A673 (cell line): Measurements from ENCODE around the gene AKAP6. TPM values are rescaled to one million over a fixed set of nuclear protein-coding genes. Genes with fewer than 3 reads are reported as not detected.
A peak's percentile ranks its signal among the peaks of the same experiment; 100 is the strongest.

Experiments used
- BruUV-seq: library from RNA; stranded (reverse); fragments of 400-500 nt; replicated peaks from 2 replicates; lab custom pipeline; 2021; lab: Mats Ljungman, UMichigan
- CTCF ChIA-PET: fragments of 300-600 bp; sonication (Branson Sonifier 250); formaldehyde crosslinking; loops from one replicate; lab custom pipeline; 2022; ENCODE audit warnings: antibody characterized with exemption; lab: Charles Lee
- POLR2A ChIA-PET: fragments of 300-600 bp; sonication (Branson Sonifier 250); formaldehyde crosslinking; loops from one replicate; lab custom pipeline; 2022; ENCODE audit warnings: antibody characterized with exemption; ENCODE audit not compliant: low non-redundant PET; lab: Charles Lee
- DNase-seq: peaks from one replicate; pipeline ENCODE4 v3.0.0-alpha.2; 2015; ENCODE audit warnings: low spot score
- H3K27ac ChIP-seq: fragments of 200-600 bp; sonication (generic); 2 replicates; pipeline ENCODE4 v1.5.1; 2016; ENCODE audit warnings: mixed run types, low read depth, mild to moderate bottlenecking, mixed read lengths, antibody characterized with exemption, low read length; ENCODE audit not compliant: poor library complexity, severe bottlenecking
- H3K27me3 ChIP-seq: fragments of 200-600 bp; sonication (generic); replicated peaks from 2 replicates; pipeline ENCODE4 v1.6.1; 2017; ENCODE audit warnings: mixed run types, low read depth, mild to moderate bottlenecking, mixed read lengths, antibody characterized with exemption, low read length; ENCODE audit not compliant: insufficient read depth, poor library complexity
- H3K36me3 ChIP-seq: fragments of 200-600 bp; sonication (generic); 2 replicates; pipeline ENCODE4 v1.6.1; 2016; ENCODE audit warnings: mixed run types, mild to moderate bottlenecking, mixed read lengths, antibody characterized with exemption, low read length; ENCODE audit not compliant: insufficient read depth, poor library complexity, severe bottlenecking
- H3K4me1 ChIP-seq: fragments of 200-600 bp; sonication (generic); 2 replicates; pipeline ENCODE4 v1.6.1; 2017; ENCODE audit warnings: mixed run types, mild to moderate bottlenecking, mixed read lengths, antibody characterized with exemption, low read length; ENCODE audit not compliant: insufficient read depth, poor library complexity, severe bottlenecking
- H3K4me3 ChIP-seq: fragments of 200-600 bp; sonication (generic); 2 replicates; pipeline ENCODE4 v1.5.1; 2016; ENCODE audit warnings: low read depth, mixed run types, mild to moderate bottlenecking, mixed read lengths, low read length; ENCODE audit not compliant: poor library complexity, severe bottlenecking
- H3K9me3 ChIP-seq: fragments of 200-600 bp; sonication (generic); 2 replicates; pipeline ENCODE4 v1.6.1; 2016; ENCODE audit warnings: mixed run types, low read depth, mild to moderate bottlenecking, mixed read lengths, antibody characterized with exemption, low read length; ENCODE audit not compliant: poor library complexity, severe bottlenecking
- CTCF ChIP-seq: fragments of 300-800, 200-600 bp; sonication (generic); conservative IDR thresholded peaks from 2 replicates; pipeline ENCODE4 v1.5.1; 2017; ENCODE audit warnings: low read depth, mild to moderate bottlenecking, antibody characterized with exemption, low read length, moderate library complexity, mixed read lengths
- EZH2 ChIP-seq: fragments of 200-600 bp; sonication (generic); IDR thresholded peaks from 2 replicates; pipeline ENCODE4 v1.6.1; 2017; ENCODE audit warnings: borderline replicate concordance, low read depth, mild to moderate bottlenecking, mixed read lengths, antibody characterized with exemption, low read length; ENCODE audit not compliant: poor library complexity, severe bottlenecking
- intact Hi-C: fragments of 100-400 bp; cut with micrococcal nuclease; formaldehyde crosslinking; loops from one replicate; pipeline ENCODE4 v1.10.0; 2022; ENCODE audit not compliant: unreplicated experiment
- total RNA-seq: library from RNA; stranded (reverse); gene quantifications from 2 replicates; pipeline ENCODE4 v1.2.3, GENCODE V29; 2021

The AKAP6 gene
- total RNA-seq, 1 experiment from 2014 or later, result 0.73 TPM

- TF ChIP-seq CTCF (no peak), EZH2 (no peak)
- H3K27ac ChIP-seq, result no peak overlapping the region
- DNase-seq, result peak; percentile 33
- ChIA-PET CTCF (no interaction called here), POLR2A (interaction anchor here (0.5 kb wide), 1 partner anchor 291 kb away, joined by 3 read pairs; no protein-coding TSS in a partner anchor)
- H3K9me3 ChIP-seq, result no peaks in the 10 kb centered on the region
- H3K27me3 ChIP-seq, result no peaks in the 10 kb centered on the region
- peaks cover 12% of the 10 kb centered on the region for H3K4me1 ChIP-seq
- H3K4me3 ChIP-seq, result no peak overlapping the region
- no peaks in the 10 kb centered on the region for H3K36me3 ChIP-seq
- intact Hi-C loops, result no loop called here
- BruUV-seq, result no TSS peak
These were observed 319.3 kb downstream of the AKAP6 start for GRCh38 chr14:32648434-32648833.

- no peaks in the 10 kb centered on the region for H3K9me3 ChIP-seq
- no peak overlapping the region for H3K27ac ChIP-seq
- DNase-seq, result no peak
- peaks cover 12% of the 10 kb centered on the region for H3K4me1 ChIP-seq
- H3K36me3 ChIP-seq, result no peaks in the 10 kb centered on the region
- H3K27me3 ChIP-seq, result no peaks in the 10 kb centered on the region
- ChIA-PET CTCF (no interaction called here), POLR2A (no interaction called here)
- no TSS peak for BruUV-seq
- intact Hi-C loops, result no loop called here
- H3K4me3 ChIP-seq, result no peak overlapping the region
- TF ChIP-seq EZH2, result no peak
These were observed 320.9 kb downstream of the AKAP6 start for GRCh38 chr14:32650030-32650429.

DNA sequence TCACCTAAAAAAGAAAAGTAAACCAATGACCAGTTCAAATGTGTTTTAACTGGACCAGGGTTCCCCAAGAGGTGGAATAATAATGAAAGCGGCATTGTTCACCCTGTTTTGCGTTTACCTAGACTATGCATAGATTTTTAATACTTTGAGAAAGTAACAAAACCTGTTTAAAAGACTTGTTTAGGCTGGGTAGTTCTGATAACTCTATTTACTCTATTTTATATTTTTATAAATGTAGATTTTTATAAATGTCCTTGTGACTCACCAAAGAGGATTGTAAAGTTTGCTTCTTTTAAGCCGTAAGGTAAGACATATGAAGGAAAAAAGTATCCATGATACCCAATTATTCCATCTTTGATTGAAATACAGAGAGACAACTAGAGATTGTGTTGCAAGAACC is 321.6 kb downstream of the AKAP6 start:
- Histone ChIP-seq H3K9me3 (no peaks in the 10 kb centered on the region), H3K4me3 (no peak overlapping the region), H3K27me3 (no peaks in the 10 kb centered on the region), H3K27ac (no peak overlapping the region), H3K36me3 (no peaks in the 10 kb centered on the region), H3K4me1 (peaks cover 12% of the 10 kb centered on the region)
- TF ChIP-seq CTCF, result no peak
- TF ChIP-seq EZH2, result no peak
- ChIA-PET CTCF (no interaction called here), POLR2A (no interaction called here)
- intact Hi-C loops, result no loop called here
- no TSS peak for BruUV-seq
- no peak for DNase-seq

DNA sequence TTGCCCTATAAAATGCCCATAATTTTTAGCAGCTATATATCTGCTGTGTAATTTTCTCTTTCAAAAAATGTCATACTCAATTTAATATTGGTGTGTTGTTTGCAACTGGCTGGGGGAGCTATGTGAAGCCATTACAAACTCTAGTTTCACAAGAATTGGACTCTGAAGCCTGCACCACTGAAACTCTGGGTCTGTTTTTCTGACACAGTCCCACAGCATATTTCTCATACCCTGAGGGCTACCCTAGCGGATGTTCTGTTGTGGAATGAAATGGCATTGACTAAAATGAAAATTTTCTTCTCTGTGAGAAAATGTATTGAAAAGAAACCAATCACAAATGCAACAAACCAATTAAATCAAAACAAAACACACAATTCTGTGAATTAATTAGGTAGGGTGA is 325.0 kb downstream of the AKAP6 start:
- H3K4me1 ChIP-seq, result no peaks in the 10 kb centered on the region
- H3K4me3 ChIP-seq, result no peak overlapping the region
- H3K27ac ChIP-seq, result no peak overlapping the region
- no peak for TF ChIP-seq EZH2
- no peak for TF ChIP-seq CTCF
- DNase-seq, result no peak
- H3K36me3 ChIP-seq, result no peaks in the 10 kb centered on the region
- H3K9me3 ChIP-seq, result no peaks in the 10 kb centered on the region
- no peaks in the 10 kb centered on the region for H3K27me3 ChIP-seq
- intact Hi-C loops, result no loop called here
- POLR2A ChIA-PET, result no interaction called here
- CTCF ChIA-PET, result no interaction called here
- BruUV-seq, result no TSS peak
